Heart left ventricle (tissue), 16 donors: ENCODE data around the gene WHAMM. TPM values are rescaled to one million over a fixed set of nuclear protein-coding genes. Genes with fewer than 3 reads are reported as not detected.

Source experiments
- ATAC-seq, 4 donors: fragments of 200-7000 bp; cut with Tn5 transposase; one replicate each; pipeline ENCODE4 v1.9.1; 2020 to 2022; ENCODE audit warnings: moderate library complexity in 4 of 4, mild to moderate bottlenecking in 3 of 4, moderate number of reproducible peaks in 1 of 4
- DNase-seq, 5 donors: peaks; one replicate each; pipeline ENCODE4 v3.0.0-alpha.2; 2020
- H3K27ac ChIP-seq, 12 donors: fragments of 200-600 bp; sonication (generic) in 4 of 12; one replicate each; pipeline versions ENCODE4 v1.5.0 to v1.8.0; 2016 to 2022; ENCODE audit warnings: mild to moderate bottlenecking in 2 of 12
- H3K27me3 ChIP-seq, 9 donors: fragments of 200-600 bp; sonication (generic) in 2 of 9; one replicate each; pipeline versions ENCODE4 v1.5.1 to v1.8.0; 2016 to 2022; ENCODE audit warnings: mild to moderate bottlenecking in 3 of 9
- H3K36me3 ChIP-seq, 9 donors: fragments of 200-600 bp; sonication (generic) in 2 of 9; one replicate each; pipeline versions ENCODE4 v1.5.0 to v1.8.0; 2018 to 2022; ENCODE audit warnings: mild to moderate bottlenecking in 2 of 9
- H3K4me1 ChIP-seq, 12 donors: fragments of 200-600 bp; sonication (generic) in 4 of 12; one replicate each; pipeline versions ENCODE4 v1.5.0 to v1.8.0; 2016 to 2022; ENCODE audit warnings: mild to moderate bottlenecking in 3 of 12
- H3K4me3 ChIP-seq, 12 donors: fragments of 200-600 bp; sonication (generic) in 4 of 12; one replicate each; pipeline versions ENCODE4 v1.5.0 to v1.8.0; 2017 to 2022; ENCODE audit warnings: mild to moderate bottlenecking in 9 of 12, moderate library complexity in 4 of 12
- H3K9me3 ChIP-seq, 12 donors: fragments of 200-600 bp; sonication (generic) in 4 of 12; one replicate each; pipeline versions ENCODE4 v1.5.0 to v1.8.0; 2016 to 2022; ENCODE audit warnings: mild to moderate bottlenecking in 1 of 12
- CTCF ChIP-seq, 12 donors: fragments of 200-600 bp; sonication (generic) in 4 of 12; IDR thresholded peaks; one replicate each; pipeline versions ENCODE4 v1.5.0 to v1.8.0; 2018 to 2022; ENCODE audit warnings: antibody characterized with exemption in 12 of 12, mild to moderate bottlenecking in 5 of 12
- POLR2A ChIP-seq, 2 donors: fragments of 450-650 bp; IDR thresholded peaks; one replicate each; pipeline ENCODE4 v1.6.1; 2017; ENCODE audit warnings: antibody characterized with exemption in 2 of 2, mild to moderate bottlenecking in 2 of 2, moderate library complexity in 2 of 2
- WGBS, 4 donors: extraction: QIAGEN DNeasy Blood & Tissue Kit in 2 of 4; methylation state at CpG; one replicate each; pipeline versions ENCODE4 v1.1.5 to v1.1.7; 2013 to 2018; 5-methylcytosine and 5-hydroxymethylcytosine counted together
- intact Hi-C, 10 donors: fragments of 100-400 bp; cut with DNase I; formaldehyde crosslinking; loops; one replicate each; pipeline versions ENCODE4 v1.11.1 to v1.14.2; 2022
- polyA plus RNA-seq, 2 donors: library from polyadenylated mRNA; stranded (reverse); fragments of 200-250 nt; gene quantifications; one replicate each; pipeline ENCODE4 v1.2.3, GENCODE V29; 2013
- total RNA-seq, 9 donors: library from RNA; depleted of rRNA in 2 of 9; stranded (reverse); fragments of >200 nt in 2 of 9; fragmentation: NEBNext Ultra II Directional in 3 of 9; extraction: Animal tissue kit (Norgen Biotek cat#: 25700) in 3 of 9; gene quantifications; one replicate each; pipeline versions ENCODE4 v1.1.0 to v1.2.4, GENCODE V29; 2016 to 2023
- donor health status: ischemic (EF 13 %, LVEDD 7.1; RV severe dilation, severe dysfunction).
- donor health status: healthy with polysubstance abuse.
- donor health status: DM: no; HTN: yes; CAD: no.
- donor health status: DM: no; HTN: no; CAD: no.
- donor health status: ischemic (EF 25% LVEDD 6.9; RV normal size, moderate dysfunction).
- donor health status: ischemic (EF 25% LVEDD 5.7; RV mildly dilated, moderate dysfunction).
- donor health status: healthy.
- donor health status: DM: yes; HTN: yes; CAD: no.
- donor health status: ischemic (EF 35%, LVEDD 5.7; RV mildly dilated, moderate dysfunction).
- donor health status: nonischemic (EF 11% LVEDD 7.7; RV severe dilation, severe dysfunction).
- donor health status: DM: yes; HTN: yes; CAD: no.
- donor health status: PGD.
- donor health status: ischemic (EF 29% LVEDD 5.4; RV normal size, mild dysfunction).
- donor health status: nonischemic (EF 23%, LVEDD 6.1; RV moderate dilation, normal function).

WHAMM gene
- total and polyA plus RNA-seq, 11 donors = 2.8 to 9.1 (median 6.3) TPM

- DNase-seq (no peak), ATAC-seq (no peak)
- intact Hi-C loops = loop anchor here in 1 of 10 donors (10.0 kb wide), 1 partner anchor 74 kb away; no protein-coding TSS in a partner anchor
- no peaks in the 10 kb centered on the region for H3K4me1 ChIP-seq
- no peak for TF ChIP-seq POLR2A (IDR thresholded peaks at IDR 0.05)
- TF ChIP-seq CTCF (IDR thresholded peaks at IDR 0.05) = no peak
- H3K27ac ChIP-seq = no peak overlapping the region
- no peaks in the 10 kb centered on the region for H3K27me3 ChIP-seq
- no peak overlapping the region for H3K4me3 ChIP-seq
- H3K9me3 ChIP-seq = peaks cover 0 to 11% (median 0%) of the 10 kb centered on the region in 12 donors
- H3K36me3 ChIP-seq = peaks cover 0 to 48% (median 40%) of the 10 kb centered on the region in 9 donors
Observed at GRCh38 chr15:82839136-82839535, 29.7 kb downstream of the WHAMM start.

GRCh38 chr15:82840166-82840565 lies 30.7 kb downstream of the WHAMM start:
- H3K4me3 ChIP-seq = no peak overlapping the region
- H3K9me3 ChIP-seq = peaks cover 0 to 11% (median 0%) of the 10 kb centered on the region in 12 donors
- no peak overlapping the region for H3K27ac ChIP-seq
- no peaks in the 10 kb centered on the region for H3K27me3 ChIP-seq
- TF ChIP-seq POLR2A (IDR thresholded peaks at IDR 0.05) = no peak
- TF ChIP-seq CTCF (IDR thresholded peaks at IDR 0.05) = no peak
- H3K4me1 ChIP-seq = no peaks in the 10 kb centered on the region
- peaks cover 0 to 38% (median 30%) of the 10 kb centered on the region in 9 donors for H3K36me3 ChIP-seq
- WGBS, 4 donors = 93 to 97% (median 94%) methylated on average over 4 of the region's 4 CpGs
- no peak for DNase-seq
- ATAC-seq = no peak
- intact Hi-C loops = no loop called here

GRCh38 chr15:82843566-82843965 lies 34.1 kb downstream of the WHAMM start:
- Histone ChIP-seq H3K4me3 (no peak overlapping the region), H3K27me3 (no peaks in the 10 kb centered on the region), H3K36me3 (peaks cover 0 to 4% (median 0%) of the 10 kb centered on the region in 9 donors), H3K9me3 (peaks cover 0 to 11% (median 0%) of the 10 kb centered on the region in 12 donors), H3K27ac (no peak overlapping the region), H3K4me1 (peaks cover 0 to under 1% (median 0%) of the 10 kb centered on the region in 12 donors)
- ATAC-seq (no peak), DNase-seq (no peak)
- 86 to 90% (median 88%) methylated on average over 3 of the region's 3 CpGs for WGBS, 4 donors
- TF ChIP-seq CTCF (IDR thresholded peaks at IDR 0.05) (no peak), POLR2A (IDR thresholded peaks at IDR 0.05) (no peak)
- intact Hi-C loops = no loop called here

GRCh38 chr15:82845686-82846085 lies 36.3 kb downstream of the WHAMM start:
- H3K27me3 ChIP-seq = no peaks in the 10 kb centered on the region
- H3K4me1 ChIP-seq = peaks cover 0 to 16% (median 11%) of the 10 kb centered on the region in 12 donors
- intact Hi-C loops = loop anchor here in 2 of 10 donors (5.0 kb wide), 1 partner anchor 157 kb away; no protein-coding TSS in a partner anchor
- H3K9me3 ChIP-seq = peaks cover 0 to 5% (median 0%) of the 10 kb centered on the region in 12 donors
- peaks cover 0 to 4% (median 0%) of the 10 kb centered on the region in 9 donors for H3K36me3 ChIP-seq
- no peak for TF ChIP-seq POLR2A (IDR thresholded peaks at IDR 0.05)
- no peak for TF ChIP-seq CTCF (IDR thresholded peaks at IDR 0.05)
- 70 to 81% (median 78%) methylated on average over 7 of the region's 7 CpGs for WGBS, 4 donors
- H3K27ac ChIP-seq = no peak overlapping the region
- H3K4me3 ChIP-seq = no peak overlapping the region
- no peak for DNase-seq
- no peak for ATAC-seq
